GM19467 (cell line): ENCODE measurements around the gene PRDM16.

Experiments used
- ATAC-seq: cut with Tn5 transposase; IDR thresholded peaks from one replicate; pipeline ENCODE4 v1.9.1; 2021; ENCODE audit warnings: mild to moderate bottlenecking, moderate library complexity; ENCODE audit not compliant: unreplicated experiment

PRDM16 gene

DNA sequence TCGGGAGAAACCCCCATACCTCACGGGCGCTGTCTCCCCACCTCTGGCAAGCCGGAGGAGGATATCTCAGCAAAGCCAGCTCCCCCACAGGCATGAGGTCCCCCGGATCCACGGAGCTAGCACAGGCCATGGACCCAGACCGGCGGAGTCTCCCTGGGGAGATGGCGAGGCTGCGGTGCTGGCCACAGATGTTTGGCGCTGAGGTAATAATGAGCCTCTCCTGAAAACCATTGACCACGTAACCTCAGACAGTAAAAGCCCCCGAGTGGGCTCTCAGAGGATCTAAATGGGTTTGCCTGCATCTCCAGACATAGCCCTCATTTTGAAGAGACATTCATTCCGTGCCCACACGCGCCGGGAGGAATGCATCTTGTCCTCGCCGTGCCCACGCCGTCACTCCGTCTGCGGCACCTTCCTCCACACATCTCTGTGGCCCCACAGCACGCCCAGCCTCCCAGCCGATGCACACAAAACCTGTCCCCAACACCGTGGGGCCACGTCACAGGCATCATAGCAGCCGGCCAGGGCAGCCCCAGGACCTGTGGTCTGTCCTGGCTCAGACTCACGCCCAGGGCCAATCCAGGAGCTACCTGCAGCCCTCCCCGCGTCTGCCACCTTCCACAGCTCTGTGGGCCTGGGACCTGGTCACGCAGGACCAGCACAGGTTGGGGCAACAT, 150.9 kb downstream of the PRDM16 start:
- ATAC-seq, result no peak

DNA sequence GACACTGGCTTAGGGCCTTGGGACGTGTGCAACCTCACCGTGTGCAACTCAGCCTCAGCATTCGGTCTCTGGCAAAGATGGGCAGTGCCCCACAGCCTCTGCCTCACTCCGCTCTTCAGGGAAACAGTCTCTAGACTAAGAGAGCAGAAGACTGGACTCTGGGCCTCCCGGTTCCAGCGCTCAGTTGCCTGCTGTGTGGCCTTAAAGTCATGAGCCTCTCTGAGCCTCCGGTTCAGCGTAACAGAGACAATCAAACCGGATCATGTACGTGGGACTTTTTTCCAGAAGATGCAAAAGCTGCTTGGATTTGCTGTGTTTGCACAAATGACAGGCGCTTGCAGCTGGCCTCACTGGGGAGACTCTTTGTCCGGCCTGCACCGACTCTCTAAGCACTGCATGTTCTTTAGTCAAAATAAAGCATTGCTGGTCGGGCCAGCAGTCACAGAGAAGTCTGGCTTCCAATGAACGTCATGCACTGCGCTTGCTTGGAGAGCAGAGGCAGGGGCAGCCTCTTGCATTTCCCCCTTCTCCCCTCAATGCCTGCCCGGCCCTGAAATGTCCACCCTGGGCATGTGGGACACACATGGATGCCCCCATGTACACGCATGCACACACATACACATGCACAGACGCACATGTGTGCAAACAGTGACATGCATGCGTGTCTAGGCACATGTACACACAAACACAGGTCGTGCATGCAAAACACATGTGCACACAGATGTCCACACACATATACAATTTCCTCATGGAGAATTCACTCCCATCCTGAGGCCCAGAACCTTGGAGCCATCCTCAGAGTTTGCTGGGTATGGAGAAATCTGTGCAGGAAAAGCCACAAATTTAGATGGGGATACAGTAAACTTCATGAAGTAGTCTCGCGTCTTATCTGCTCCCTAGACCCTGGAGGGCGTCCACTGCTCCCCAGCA, 152.4 kb downstream of the PRDM16 start:
- ATAC-seq, result no peak

DNA sequence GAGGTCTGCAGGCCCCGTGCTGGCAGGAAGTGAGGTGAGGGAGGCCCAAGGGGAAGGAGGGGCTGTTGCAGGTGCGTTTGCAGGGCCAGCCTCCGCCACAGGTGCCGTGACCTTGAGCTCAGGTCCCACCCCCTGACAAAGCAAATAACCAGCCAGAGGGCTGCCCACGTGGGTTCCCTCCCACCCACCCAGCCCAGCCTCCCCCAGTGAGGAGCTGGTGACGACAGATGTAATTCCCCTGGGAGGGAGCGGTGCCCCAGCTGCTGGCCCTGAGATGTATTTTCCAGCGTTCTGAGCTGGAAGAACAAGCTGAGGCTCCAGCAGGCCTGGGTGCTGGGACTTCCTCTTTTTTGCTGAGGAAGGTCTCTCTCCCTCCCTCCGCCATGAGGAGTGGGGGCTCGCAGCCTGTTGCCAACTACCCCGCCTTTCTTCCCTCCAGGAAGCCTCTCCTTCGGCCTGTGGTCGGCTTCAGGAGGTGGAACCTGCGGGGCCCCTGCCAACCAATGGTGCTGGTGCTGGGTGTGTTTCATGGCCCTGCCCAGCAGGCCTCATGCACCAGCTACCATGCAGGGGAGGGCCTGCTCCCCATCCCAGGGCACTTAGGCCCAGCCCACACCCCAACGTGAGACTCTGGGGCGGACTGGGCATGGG, 153.2 kb downstream of the PRDM16 start:
- no peak for ATAC-seq

DNA sequence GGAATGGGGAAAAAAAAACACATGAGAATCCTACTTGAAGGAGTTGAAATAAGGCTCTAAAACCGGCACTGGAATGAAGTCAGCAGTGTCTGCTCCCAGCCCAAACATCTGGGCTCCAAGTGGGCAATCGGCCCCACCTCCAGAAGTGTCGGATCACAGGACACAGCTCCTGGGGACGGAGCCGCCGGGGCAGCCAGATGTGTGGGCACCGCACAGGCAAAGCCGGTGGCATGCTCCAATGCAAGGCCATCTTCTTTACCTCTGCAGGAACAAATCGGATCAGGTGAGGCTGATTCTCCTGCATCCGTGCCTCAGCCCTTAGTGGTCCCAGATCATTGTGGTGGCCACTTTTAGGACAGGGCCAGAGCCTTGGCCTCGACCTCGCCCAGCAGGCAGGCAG, 156.7 kb downstream of the PRDM16 start:
- ATAC-seq, result no peak

DNA sequence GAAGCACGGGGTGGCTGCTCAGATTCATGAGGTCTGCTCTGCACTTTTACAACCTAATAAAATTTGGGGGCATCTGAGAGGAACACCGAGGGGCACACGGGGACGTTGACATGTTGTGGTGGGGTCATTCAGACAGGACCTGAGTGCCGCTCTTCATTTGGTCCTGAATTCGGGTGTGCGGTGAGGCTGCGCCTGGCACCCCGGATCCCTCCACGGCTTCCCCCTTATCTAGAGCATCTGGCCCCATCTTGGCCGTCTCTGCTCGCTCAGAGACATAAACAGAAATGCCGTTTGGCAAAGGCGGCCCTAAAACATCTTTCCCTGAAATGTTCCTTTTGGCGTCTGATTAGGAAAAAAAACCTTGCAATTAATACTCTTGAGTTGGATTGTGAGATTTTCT, 157.2 kb downstream of the PRDM16 start:
- no peak for ATAC-seq

DNA sequence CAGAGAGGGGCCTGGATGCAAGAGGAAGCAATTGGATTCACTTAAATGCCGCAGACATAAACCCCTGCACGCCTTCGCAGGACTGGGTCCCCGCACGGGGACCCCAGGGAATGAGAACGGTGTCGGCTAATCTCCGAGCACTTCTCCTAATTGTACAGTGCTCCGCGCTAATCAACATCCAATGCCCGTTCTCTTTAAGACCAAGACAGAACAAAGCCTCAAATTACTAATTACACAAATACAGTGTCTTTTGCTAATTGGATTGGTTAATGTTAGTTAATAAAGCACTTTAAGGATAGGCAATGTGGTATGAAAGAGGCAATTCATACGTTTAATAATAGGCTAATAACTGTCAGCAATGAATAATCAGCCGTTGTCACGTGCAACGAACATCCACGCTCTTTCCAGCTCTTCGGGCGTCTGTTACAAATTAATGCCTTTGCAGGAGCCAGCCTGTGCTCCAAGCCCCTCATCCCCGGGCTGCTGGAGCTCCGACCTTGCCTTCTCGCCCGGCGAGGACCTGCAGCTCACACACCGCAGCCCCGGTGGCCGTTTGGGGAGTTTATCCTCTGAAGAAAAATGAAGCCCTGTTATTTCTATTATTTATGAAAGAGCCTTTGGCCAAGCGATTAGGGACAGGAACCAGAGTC, 157.8 kb downstream of the PRDM16 start:
- ATAC-seq, result no peak

DNA sequence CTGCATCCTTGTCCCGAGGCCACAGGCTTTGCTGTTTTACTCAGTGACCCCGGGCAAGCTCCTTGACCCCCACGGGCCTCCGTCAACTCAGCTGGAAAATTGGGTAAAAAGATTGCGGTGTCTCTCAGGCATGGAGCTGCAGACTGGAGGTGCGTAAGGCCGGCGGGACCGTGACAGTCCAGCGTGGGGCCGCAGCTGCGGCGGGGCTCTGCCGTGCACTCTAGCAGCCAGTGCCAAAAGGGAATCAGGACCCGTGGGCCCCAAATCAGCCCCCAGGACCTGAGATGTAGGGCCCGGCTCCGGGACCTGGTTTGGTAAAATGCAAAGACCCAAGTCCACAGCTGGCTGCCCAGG, 158.3 kb downstream of the PRDM16 start:
- ATAC-seq, result no peak

DNA sequence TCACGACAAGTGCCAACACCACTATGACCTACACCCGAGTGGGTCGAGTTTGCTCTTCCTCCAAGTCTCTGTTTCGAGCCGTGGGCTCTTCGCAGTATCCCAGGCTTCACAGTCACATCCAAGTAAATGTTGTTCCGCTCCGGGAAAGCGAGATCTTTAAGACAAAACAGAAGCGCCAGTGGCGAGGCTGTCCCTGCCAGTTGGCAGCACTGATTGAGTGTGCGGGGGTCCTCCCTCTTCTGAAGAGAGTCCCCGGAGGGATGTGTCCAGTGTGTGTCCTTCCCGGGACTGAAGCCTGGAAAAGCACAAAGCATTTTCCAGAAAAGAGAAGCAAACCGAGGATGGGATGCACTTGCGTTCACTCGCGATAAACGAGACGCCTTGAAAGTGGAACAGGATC, 158.9 kb downstream of the PRDM16 start:
- no peak for ATAC-seq

DNA sequence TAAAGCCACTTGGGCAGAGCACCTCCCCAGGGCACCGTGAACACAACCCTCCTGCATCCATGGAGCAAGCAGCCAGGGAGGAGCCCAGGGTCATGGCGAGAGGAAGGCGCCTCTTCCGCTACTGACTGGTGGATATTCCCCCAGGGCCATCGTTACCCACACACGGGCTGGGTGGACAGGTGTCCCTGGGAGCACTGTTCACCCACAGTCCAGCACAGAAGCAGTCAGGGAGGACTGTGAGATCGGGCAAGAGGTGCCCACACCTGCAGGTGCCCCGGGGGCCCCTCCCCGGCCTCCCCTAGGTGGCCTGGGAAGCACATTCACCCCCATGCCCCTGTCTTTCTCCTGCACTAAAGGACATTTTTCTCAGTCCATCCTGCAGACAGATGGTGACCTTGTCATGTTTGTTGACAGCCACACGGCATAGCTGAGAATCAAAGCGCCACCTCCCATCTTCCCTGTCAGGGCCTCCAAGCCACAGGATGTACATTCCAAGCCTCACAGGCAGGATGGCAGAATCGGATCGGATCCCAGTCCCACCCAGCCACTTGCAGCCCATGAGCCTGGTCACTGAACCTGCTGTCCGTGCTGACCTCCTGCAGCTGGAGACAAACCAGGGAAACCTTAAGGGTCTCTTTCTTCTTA, 160.2 kb downstream of the PRDM16 start:
- ATAC-seq, result no peak

DNA sequence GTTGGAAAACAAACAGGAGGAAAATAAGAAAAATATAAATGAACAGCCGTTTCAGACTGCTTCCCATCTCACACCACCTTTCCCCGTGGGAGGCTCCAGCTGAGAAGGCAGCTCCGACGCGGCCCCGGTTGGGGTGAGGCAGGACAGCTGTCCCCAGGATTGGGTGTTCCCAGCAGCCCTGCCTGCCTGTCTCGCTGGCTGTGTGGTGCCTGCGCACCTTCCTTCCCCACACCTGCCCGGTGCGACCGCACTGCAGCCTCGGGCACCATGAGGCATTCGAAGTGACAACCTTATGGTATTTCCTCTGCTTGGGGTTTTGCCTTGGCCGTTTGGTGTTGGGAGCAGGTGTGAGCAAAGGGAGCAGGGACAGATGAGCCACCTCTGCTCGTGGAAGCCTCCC, 161.6 kb downstream of the PRDM16 start:
- ATAC-seq, result no peak

DNA sequence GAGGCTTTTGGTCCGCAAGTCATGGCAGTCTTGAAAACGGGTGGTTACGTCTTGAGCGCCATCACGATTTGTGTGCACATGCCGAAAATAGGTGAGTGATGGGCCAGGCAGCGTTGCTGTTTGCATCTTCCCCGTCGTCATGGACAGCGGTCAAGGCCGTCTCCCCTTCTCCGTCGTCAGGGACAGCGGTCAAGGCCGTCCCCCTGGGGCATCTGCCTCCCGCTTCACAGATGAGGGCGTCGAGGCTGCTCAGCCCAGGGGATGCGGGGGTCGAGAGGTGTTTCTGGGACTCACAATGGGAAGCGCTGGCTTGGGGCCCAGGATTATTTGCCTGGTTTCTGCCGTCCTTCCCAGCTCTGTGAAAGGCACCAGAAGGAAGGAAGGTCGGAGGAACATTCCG, 162.2 kb downstream of the PRDM16 start:
- no peak for ATAC-seq

DNA sequence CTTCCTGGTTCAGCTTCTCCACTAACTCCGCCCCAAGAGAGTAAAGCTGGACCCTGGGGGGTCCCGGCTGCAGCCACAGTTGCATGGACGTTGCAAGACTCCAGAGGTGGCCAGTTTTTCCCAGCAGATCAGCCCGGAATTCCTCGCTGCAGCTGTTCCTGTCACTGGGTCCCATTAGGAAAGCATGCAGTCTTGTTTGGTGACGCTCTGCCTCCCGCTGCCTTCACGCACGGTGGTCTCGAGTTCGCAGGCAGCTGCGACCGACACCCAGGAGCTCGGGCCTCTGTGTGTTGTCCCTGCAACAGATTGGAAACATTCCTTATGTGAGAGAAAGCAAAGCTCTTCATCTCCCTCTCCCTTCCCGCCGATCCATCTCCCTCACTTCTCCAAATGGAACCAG, 162.8 kb downstream of the PRDM16 start:
- no peak for ATAC-seq

DNA sequence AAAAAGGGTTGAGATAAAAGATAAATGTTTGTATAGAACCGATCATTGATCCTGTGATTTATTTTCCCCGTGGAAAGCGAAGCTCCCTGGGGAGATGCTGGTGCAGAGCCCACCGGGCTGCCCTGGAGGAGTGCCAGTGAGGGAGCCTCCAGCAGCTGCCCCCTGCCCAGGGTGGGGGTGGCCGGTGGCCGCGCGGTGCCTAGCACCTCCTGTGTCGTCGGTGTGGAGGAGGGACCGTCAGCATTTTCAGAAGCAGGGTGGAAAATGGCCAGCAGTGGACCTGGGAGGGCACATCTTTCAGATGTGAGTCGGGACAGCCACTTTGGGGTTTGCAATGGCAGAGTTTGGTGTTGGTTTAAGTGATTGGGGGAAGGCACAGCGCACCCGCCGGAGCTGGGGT, 164.0 kb downstream of the PRDM16 start:
- no peak for ATAC-seq

DNA sequence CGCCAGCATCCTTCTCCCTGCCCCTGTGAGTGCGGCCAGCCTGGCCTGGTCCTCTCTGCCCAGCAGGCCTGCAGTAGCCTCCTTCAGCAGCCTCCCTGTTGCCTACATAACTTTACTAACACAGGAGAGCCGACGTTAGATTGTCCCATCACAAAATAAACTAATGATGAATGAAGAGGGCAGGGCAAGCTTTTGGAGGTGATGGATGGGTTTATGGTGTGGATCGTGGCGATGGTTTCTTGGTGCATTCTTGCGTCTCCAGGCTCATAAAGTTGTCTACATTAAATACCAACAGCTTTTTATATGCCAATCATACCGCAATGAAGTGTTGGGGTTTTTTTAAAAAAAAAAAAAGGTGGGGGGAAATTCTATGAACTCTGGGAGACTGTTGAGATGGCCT, 164.5 kb downstream of the PRDM16 start:
- no peak for ATAC-seq

DNA sequence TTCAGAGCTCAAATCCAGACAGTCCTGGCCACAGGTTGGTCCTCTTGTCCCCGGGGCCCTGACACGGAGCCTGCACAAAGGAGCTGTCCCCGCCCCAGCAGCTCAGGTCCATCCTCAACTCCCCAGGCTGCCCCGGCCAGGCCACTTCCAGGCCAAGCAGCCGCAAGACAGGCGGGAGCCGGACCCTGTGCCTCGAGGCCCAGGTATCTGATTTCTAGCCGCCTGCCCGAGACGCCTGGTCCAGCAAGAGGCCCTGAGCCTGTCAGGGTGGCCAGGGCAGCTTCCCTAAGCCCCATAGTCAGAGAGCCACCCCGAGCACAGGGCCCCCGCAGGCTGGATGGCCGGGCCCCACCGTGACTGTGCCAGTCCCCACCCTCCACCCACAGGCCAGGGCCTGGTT, 165.3 kb downstream of the PRDM16 start:
- ATAC-seq, result no peak

DNA sequence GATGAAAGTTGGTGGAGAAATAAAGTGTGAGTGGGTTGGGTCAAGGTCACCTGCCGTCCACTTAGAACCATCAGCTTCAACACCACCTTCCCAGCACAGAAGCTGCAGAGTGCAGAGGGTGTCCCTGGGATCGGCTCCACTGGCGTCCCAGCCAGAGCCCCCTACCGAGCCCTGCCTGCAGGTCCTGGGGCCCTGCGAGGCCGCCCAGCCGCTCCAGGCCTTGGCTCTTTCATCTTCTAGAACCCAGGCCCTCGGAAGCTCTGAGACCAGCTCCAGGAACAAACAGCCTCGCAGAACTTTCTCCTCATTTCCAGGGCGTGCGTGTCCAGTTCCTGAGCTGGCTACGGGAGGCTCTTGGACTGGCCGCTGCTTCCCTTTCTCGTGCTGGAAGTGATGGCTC, 166.0 kb downstream of the PRDM16 start:
- no peak for ATAC-seq

DNA sequence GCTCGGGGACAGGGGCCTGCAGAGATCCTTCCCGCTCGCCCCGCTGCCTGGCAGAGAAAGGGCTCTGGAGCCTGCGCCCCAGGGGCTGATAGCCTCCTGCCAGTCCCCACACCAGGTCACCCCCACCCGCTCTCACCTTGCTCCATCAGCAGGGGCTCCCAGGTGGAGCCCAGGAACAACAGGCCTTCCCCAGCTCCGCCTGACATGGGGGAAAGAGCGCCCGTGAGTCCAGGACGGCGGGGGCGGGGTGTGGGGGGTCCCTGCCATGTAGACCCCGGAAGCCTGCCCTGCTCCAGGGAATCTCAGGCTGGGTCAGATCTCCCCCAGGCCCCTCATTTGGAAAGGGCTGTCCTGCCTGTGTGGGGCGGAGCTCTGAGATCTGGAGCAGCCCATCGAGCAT, 166.5 kb downstream of the PRDM16 start:
- ATAC-seq, result no peak

DNA sequence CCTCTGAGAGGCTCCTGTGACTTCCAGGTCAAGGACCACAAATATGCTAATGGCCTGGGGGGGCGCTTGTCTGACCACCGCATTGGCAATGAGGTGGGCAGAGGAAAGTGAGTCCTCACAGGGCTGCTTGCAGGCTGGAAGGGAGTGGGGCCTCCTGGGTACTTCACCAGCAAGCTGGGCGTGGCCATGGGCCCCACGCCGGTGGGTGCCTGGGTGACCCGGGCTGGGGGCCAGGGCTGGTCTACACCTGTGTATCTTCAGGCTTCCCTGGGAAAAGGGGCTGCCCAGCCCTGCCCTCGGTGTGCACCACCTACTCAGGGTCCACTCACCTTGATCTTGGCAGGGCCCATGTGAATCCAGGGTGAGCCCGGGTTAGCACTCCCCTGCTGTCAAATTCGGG, 167.4 kb downstream of the PRDM16 start:
- ATAC-seq, result no peak

DNA sequence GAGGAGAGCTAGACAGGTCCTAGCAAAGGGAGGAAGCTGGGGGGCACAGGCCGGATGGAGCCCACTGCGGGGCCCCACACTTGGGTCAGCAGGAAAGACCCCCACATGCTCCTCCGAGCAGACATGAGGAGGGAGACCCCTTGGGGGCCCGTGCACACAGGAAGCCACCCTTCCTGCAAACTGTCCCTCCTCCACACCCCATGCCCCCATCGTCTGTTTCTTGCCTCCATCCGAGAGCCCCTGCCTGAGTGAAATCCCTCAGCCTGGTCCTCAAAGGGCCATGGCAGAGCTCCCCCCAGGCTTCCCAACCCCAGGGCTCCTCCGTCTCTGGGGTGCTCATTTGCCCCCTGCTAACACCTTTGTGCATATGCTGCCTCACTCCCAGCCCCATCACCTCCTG, 168.0 kb downstream of the PRDM16 start:
- ATAC-seq, result no peak

DNA sequence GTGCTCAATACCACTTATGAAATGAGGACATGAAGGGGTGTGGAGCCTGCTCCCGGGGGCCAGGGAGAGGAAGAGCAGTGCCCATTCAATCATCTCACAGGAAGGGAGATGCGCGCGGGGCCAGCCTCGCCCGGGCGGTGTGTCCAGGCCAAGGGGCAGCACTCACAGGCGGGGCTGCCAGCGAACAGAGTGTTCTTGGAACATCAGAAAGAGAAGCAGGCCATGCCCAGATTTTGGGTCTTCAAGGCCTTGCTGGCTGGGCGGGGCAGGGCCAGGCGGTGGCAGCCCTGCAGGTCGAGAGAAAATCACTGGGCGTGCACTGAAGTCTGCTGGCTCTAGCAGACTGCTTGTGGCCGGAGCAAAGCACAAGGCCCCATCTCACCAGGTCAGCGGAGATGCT, 168.6 kb downstream of the PRDM16 start:
- ATAC-seq, result no peak
